ENCODE measurements around the gene PLA2G3.

PLA2G3 gene

DNA sequence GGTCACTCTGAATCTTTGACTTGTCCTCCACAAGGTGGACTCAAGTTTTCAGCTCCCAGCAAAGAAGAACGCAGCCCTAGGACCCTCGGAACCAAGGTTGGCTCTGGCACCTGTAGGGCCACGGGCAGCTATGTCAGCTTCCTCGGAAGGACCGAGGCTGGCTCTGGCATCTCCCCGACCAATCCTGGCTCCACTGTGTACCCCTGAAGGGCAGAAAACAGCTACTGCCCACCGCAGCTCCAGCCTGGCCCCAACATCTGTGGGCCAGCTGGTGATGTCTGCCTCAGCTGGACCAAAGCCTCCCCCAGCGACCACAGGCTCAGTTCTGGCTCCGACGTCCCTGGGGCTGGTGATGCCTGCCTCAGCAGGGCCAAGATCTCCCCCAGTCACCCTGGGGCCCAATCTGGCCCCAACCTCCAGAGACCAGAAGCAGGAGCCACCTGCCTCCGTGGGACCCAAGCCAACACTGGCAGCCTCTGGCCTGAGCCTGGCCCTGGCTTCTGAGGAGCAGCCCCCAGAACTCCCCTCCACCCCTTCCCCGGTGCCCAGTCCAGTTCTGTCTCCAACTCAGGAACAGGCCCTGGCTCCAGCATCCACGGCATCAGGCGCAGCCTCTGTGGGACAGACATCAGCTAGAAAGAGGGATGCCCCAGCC lies 15.4 kb downstream of the PLA2G3 start:
- no peak overlapping the region for H3K4me2 ChIP-seq (ENCODE audit: low read depth, low read length, poor library complexity, severe bottlenecking)
- H4K20me1 ChIP-seq (ENCODE audit: low read depth, low read length), result no peaks in the 10 kb centered on the region
- no peaks in the 10 kb centered on the region for H3K79me2 ChIP-seq (ENCODE audit: insufficient read depth, low read length)
- no peaks in the 10 kb centered on the region for H3K36me3 ChIP-seq (ENCODE audit: low read length)
- no peak overlapping the region for H3K4me3 ChIP-seq (ENCODE audit: insufficient read depth, low read length, poor library complexity, severe bottlenecking)
- TF ChIP-seq EZH2phosphoT487 (conservative IDR thresholded peaks at IDR 0.05; ENCODE audit: low read length) (no peak), CTCF (IDR thresholded peaks at IDR 0.05; ENCODE audit: insufficient read depth, low read length, poor library complexity, severe bottlenecking) (no peak)
- no peak overlapping the region for H2AFZ ChIP-seq (ENCODE audit: low read depth, low read length, severe bottlenecking)
- H3F3A ChIP-seq (ENCODE audit: insufficient read depth), result no peaks in the 10 kb centered on the region
- no peaks in the 10 kb centered on the region for H3K9me3 ChIP-seq (ENCODE audit: insufficient read depth, low read length)
- H3K9ac ChIP-seq (ENCODE audit: low read length), result no peak overlapping the region
- no peaks in the 10 kb centered on the region for H3K27me3 ChIP-seq (ENCODE audit: low read length)
- H3K9me2 ChIP-seq (replicated peaks; ENCODE audit: insufficient read depth, low read length), result no peaks in the 10 kb centered on the region
- H3K27ac ChIP-seq (ENCODE audit: low read depth, low read length), result no peak overlapping the region

DNA sequence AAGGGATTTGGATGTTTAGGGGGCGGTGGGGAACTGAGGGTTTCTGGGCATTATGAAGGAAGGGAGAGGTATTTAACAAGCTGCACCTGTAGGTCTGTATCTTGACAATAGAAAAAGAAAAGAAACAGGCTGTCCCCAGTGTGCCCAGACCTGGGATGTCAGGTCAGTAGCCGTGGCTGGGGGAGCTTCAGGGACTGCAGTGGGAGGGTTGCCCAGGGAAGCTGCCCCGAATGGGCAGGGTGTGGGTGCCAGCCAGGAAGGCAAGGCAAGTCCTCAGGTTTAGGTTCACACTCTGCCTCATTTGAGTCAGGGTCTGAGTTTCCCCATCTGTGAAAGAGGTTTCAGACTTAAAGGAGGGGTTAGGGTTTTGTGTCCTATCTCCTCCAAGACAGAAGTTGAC lies 16.0 kb downstream of the PLA2G3 start:
- H2AFZ ChIP-seq (ENCODE audit: low read depth, low read length, severe bottlenecking), result no peak overlapping the region
- no peaks in the 10 kb centered on the region for H3K9me3 ChIP-seq (ENCODE audit: insufficient read depth, low read length)
- no peak overlapping the region for H3K4me2 ChIP-seq (ENCODE audit: low read depth, low read length, poor library complexity, severe bottlenecking)
- H4K20me1 ChIP-seq (ENCODE audit: low read depth, low read length), result no peaks in the 10 kb centered on the region
- H3K27ac ChIP-seq (ENCODE audit: low read depth, low read length), result no peak overlapping the region
- no peaks in the 10 kb centered on the region for H3K27me3 ChIP-seq (ENCODE audit: low read length)
- no peaks in the 10 kb centered on the region for H3K36me3 ChIP-seq (ENCODE audit: low read length)
- no peaks in the 10 kb centered on the region for H3K79me2 ChIP-seq (ENCODE audit: insufficient read depth, low read length)
- H3K4me3 ChIP-seq (ENCODE audit: insufficient read depth, low read length, poor library complexity, severe bottlenecking), result no peak overlapping the region
- no peaks in the 10 kb centered on the region for H3K9me2 ChIP-seq (replicated peaks; ENCODE audit: insufficient read depth, low read length)
- no peaks in the 10 kb centered on the region for H3F3A ChIP-seq (ENCODE audit: insufficient read depth)
- TF ChIP-seq EZH2phosphoT487 (conservative IDR thresholded peaks at IDR 0.05; ENCODE audit: low read length) (no peak), CTCF (IDR thresholded peaks at IDR 0.05; ENCODE audit: insufficient read depth, low read length, poor library complexity, severe bottlenecking) (no peak)
- no peak overlapping the region for H3K9ac ChIP-seq (ENCODE audit: low read length)

- Histone ChIP-seq H3K4me2 (ENCODE audit: low read depth, low read length, poor library complexity, severe bottlenecking) (no peak overlapping the region), H2AFZ (ENCODE audit: low read depth, low read length, severe bottlenecking) (no peak overlapping the region), H3K36me3 (ENCODE audit: low read length) (no peaks in the 10 kb centered on the region), H4K20me1 (ENCODE audit: low read depth, low read length) (no peaks in the 10 kb centered on the region), H3K4me3 (ENCODE audit: insufficient read depth, low read length, poor library complexity, severe bottlenecking) (no peak overlapping the region), H3K27ac (ENCODE audit: low read depth, low read length) (no peak overlapping the region), H3K27me3 (ENCODE audit: low read length) (no peaks in the 10 kb centered on the region), H3K79me2 (ENCODE audit: insufficient read depth, low read length) (no peaks in the 10 kb centered on the region), H3F3A (ENCODE audit: insufficient read depth) (no peaks in the 10 kb centered on the region), H3K9me3 (ENCODE audit: insufficient read depth, low read length) (no peaks in the 10 kb centered on the region), H3K9ac (ENCODE audit: low read length) (no peak overlapping the region), H3K9me2 (replicated peaks; ENCODE audit: insufficient read depth, low read length) (no peaks in the 10 kb centered on the region)
- TF ChIP-seq CTCF (IDR thresholded peaks at IDR 0.05; ENCODE audit: insufficient read depth, low read length, poor library complexity, severe bottlenecking) (no peak), EZH2phosphoT487 (conservative IDR thresholded peaks at IDR 0.05; ENCODE audit: low read length) (no peak)
These were observed 17.1 kb downstream of the PLA2G3 start for GRCh38 chr22:31123292-31123602.
